Measurements from ENCODE around the gene HLA-DOB. TPM values are rescaled to one million over a fixed set of nuclear protein-coding genes. Genes with fewer than 3 reads are reported as not detected.

HLA-DOB gene
- total RNA-seq, 4 donors from 2014 or later = 0.28 to 0.82 TPM; not detected in 2

- intact Hi-C loops (cut with DNase I; ENCODE audit: low total_unique reads) = no loop called here
- peak overlapping the region; percentile 90 to 96 for H3K27ac ChIP-seq
- no peak for DNase-seq
- no peaks in the 10 kb centered on the region for H3K36me3 ChIP-seq
- H3K4me1 ChIP-seq = no peaks in the 10 kb centered on the region
- TF ChIP-seq, protein P1, sequence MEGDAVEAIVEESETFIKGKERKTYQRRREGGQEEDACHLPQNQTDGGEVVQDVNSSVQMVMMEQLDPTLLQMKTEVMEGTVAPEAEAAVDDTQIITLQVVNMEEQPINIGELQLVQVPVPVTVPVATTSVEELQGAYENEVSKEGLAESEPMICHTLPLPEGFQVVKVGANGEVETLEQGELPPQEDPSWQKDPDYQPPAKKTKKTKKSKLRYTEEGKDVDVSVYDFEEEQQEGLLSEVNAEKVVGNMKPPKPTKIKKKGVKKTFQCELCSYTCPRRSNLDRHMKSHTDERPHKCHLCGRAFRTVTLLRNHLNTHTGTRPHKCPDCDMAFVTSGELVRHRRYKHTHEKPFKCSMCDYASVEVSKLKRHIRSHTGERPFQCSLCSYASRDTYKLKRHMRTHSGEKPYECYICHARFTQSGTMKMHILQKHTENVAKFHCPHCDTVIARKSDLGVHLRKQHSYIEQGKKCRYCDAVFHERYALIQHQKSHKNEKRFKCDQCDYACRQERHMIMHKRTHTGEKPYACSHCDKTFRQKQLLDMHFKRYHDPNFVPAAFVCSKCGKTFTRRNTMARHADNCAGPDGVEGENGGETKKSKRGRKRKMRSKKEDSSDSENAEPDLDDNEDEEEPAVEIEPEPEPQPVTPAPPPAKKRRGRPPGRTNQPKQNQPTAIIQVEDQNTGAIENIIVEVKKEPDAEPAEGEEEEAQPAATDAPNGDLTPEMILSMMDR (IDR thresholded peaks at IDR 0.05) = no peak
- peak overlapping the region; percentile 68 to 72 for H3K4me3 ChIP-seq
- H3K9me3 ChIP-seq = no peaks in the 10 kb centered on the region
- H3K27me3 ChIP-seq = no peaks in the 10 kb centered on the region
Observed at GRCh38 chr6:32843331-32843978, 26.7 kb upstream of the HLA-DOB start.

- no peak overlapping the region for H3K4me3 ChIP-seq
- intact Hi-C loops (cut with DNase I; ENCODE audit: low total_unique reads) = no loop called here
- TF ChIP-seq, protein P1 (IDR thresholded peaks at IDR 0.05) = no peak
- no peak for TF ChIP-seq POLR2A (IDR thresholded peaks at IDR 0.05)
- H3K4me1 ChIP-seq = no peaks in the 10 kb centered on the region
- peak overlapping the region; percentile 90 to 96 for H3K27ac ChIP-seq
- no peak for DNase-seq
- no peaks in the 10 kb centered on the region for H3K9me3 ChIP-seq
- H3K27me3 ChIP-seq = no peaks in the 10 kb centered on the region
- H3K36me3 ChIP-seq = no peaks in the 10 kb centered on the region
Observed at GRCh38 chr6:32842690-32843089, 25.9 kb upstream of the HLA-DOB start.

- H3K4me3 ChIP-seq = no peak overlapping the region
- H3K4me1 ChIP-seq = no peaks in the 10 kb centered on the region
- TF ChIP-seq, protein P1 (IDR thresholded peaks at IDR 0.05) = no peak
- TF ChIP-seq POLR2A (IDR thresholded peaks at IDR 0.05) = no peak
- intact Hi-C loops (cut with DNase I; ENCODE audit: low total_unique reads) = no loop called here
- peak overlapping the region in 1 of 2 donors; percentile 96 for H3K27ac ChIP-seq
- no peaks in the 10 kb centered on the region for H3K9me3 ChIP-seq
- DNase-seq = no peak
- no peaks in the 10 kb centered on the region for H3K36me3 ChIP-seq
- no peaks in the 10 kb centered on the region for H3K27me3 ChIP-seq
Observed at GRCh38 chr6:32842021-32842650, 25.3 kb upstream of the HLA-DOB start.

DNA sequence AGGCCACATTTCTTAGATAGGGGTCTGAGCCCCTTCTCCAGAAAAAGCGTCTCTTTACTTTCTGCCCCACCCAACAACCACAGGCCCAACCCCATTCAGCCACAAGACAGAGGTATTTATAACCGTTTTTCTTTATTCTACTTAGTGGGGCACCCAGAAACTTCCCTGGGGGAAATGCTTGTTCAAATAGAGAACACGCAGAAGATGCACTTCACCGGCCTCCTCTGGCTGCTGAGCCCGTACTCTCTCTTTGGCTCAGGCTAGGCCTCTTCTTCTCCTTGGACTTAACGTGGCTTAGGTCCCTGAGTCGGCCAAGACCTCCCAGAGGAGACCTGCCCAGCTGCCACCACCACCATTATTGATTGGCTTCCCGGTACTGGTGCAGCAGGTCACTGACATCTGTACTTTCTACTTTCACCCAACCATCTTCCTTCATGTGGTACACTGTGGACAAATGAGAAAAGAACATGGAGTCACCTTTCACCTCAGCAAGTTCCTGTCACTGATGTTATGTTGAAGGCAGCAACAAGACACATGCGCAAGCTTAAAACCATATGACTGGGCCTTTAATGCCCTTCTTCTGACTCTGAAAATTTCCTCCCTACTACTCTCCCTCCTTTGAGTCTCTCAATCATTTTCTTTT, 23.9 kb upstream of the HLA-DOB start:
- H3K36me3 ChIP-seq = no peaks in the 10 kb centered on the region
- no peaks in the 10 kb centered on the region for H3K4me1 ChIP-seq
- no peak for DNase-seq
- no peak overlapping the region for H3K4me3 ChIP-seq
- no peak overlapping the region for H3K27ac ChIP-seq
- H3K9me3 ChIP-seq = no peaks in the 10 kb centered on the region
- intact Hi-C loops (cut with DNase I; ENCODE audit: low total_unique reads) = no loop called here
- H3K27me3 ChIP-seq = no peaks in the 10 kb centered on the region
- no peak for TF ChIP-seq POLR2A (IDR thresholded peaks at IDR 0.05)
- TF ChIP-seq, protein P1 (IDR thresholded peaks at IDR 0.05) = no peak

DNA sequence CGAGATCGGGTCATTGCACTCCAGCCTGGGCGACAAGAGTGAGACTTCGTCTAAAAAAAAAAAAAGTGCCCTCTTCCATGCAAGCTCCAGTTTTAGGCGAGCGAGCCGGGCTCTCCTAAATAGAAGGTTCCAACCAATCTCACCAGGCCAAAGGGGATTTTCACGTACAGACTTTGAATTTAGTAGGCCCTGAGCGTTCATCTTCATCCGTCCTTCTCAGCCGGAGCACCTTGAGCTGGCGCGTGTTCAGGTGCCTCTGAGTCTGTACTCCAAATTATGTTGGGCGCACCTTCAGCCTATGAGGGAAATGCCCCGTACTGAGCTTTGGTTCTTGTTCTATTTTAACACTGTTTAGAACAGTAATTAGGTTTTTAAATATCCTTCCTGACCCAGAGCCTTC, 22.6 kb upstream of the HLA-DOB start:
- no peaks in the 10 kb centered on the region for H3K27me3 ChIP-seq
- H3K27ac ChIP-seq = peak overlapping the region; percentile 98
- TF ChIP-seq, protein P1 (IDR thresholded peaks at IDR 0.05) = no peak
- TF ChIP-seq POLR2A (IDR thresholded peaks at IDR 0.05) = no peak
- intact Hi-C loops (cut with DNase I; ENCODE audit: low total_unique reads) = no loop called here
- no peaks in the 10 kb centered on the region for H3K4me1 ChIP-seq
- no peak for DNase-seq
- no peaks in the 10 kb centered on the region for H3K36me3 ChIP-seq
- H3K4me3 ChIP-seq = no peak overlapping the region
- H3K9me3 ChIP-seq = no peaks in the 10 kb centered on the region

All from uterus (tissue), 4 donors.